GM12878 (cell line): ENCODE data around the gene LRRC74B. TPM values are rescaled to one million over a fixed set of nuclear protein-coding genes. Genes with fewer than 3 reads are reported as not detected.

Experiments used
- ATAC-seq: fragments of 200-7000 bp; cut with Tn5 transposase; 3 replicates; pipeline ENCODE4 v1.9.1; 2020; ENCODE audit warnings: mild to moderate bottlenecking, moderate library complexity
- BruUV-seq: library from RNA; stranded (reverse); fragments of 400-500 nt; replicated peaks from 2 replicates; lab custom pipeline; 2021; lab: Mats Ljungman, UMichigan
- CTCF ChIA-PET: fragments of 300-600 bp; sonication (Branson Sonifier 250); formaldehyde crosslinking; extraction: SDS; loops from one replicate; lab custom pipeline; 2021; ENCODE audit warnings: inconsistent platforms; lab: Yijun Ruan, JAX
- POLR2A ChIA-PET: fragments of 350-600 bp; formaldehyde crosslinking; extraction: SDS; loops from one replicate; lab custom pipeline; 2021; ENCODE audit warnings: inconsistent platforms; lab: Charles Lee
- RAD21 ChIA-PET: fragments of 300-600 bp; sonication (Branson Sonifier 250); formaldehyde crosslinking; loops from one replicate; lab custom pipeline; 2023; ENCODE audit warnings: antibody characterized with exemption; ENCODE audit not compliant: unreplicated experiment; lab: Charles Lee
- SMC1A ChIA-PET: fragments of 300-600 bp; sonication (Branson Sonifier 250); formaldehyde crosslinking; loops from one replicate; lab custom pipeline; 2023; ENCODE audit not compliant: unreplicated experiment, uncharacterized antibody; lab: Charles Lee
- DNase-seq: peaks from one replicate; pipeline ENCODE4 v3.0.0-alpha.2; 2011; ENCODE audit warnings: low read depth, low spot score
- FAIRE-seq: peaks from 3 replicates; lab custom pipeline; 2011; peaks lifted over from hg19 to GRCh38; lab: Jason Lieb, UNC
- H2AFZ ChIP-seq: 2 replicates; pipeline ENCODE4 v1.6.0; 2011; ENCODE audit warnings: low read depth, low read length, control low read depth; ENCODE audit not compliant: control insufficient read depth
- H3K27ac ChIP-seq: 2 replicates; pipeline ENCODE4 v1.5.1; 2011; ENCODE audit warnings: control low read depth; ENCODE audit not compliant: control insufficient read depth, insufficient read depth
- H3K27me3 ChIP-seq, 2 experiments: replicated peaks in 1 of 2; 2 replicates each; pipeline versions ENCODE4 v1.6.0 to v1.6.1; 2011; ENCODE audit warnings: low read length in 1 of 2; ENCODE audit not compliant: control insufficient read depth in 2 of 2, insufficient read depth in 2 of 2
- H3K36me3 ChIP-seq, 2 experiments: 2 replicates each; pipeline ENCODE4 v1.5.1; 2011; ENCODE audit warnings: low read length in 1 of 2; ENCODE audit not compliant: control insufficient read depth in 2 of 2, insufficient read depth in 2 of 2
- H3K4me1 ChIP-seq: 2 replicates; pipeline ENCODE4 v1.6.1; 2011; ENCODE audit warnings: mild to moderate bottlenecking, low read length, moderate library complexity, mixed read lengths; ENCODE audit not compliant: control insufficient read depth, insufficient read depth
- H3K4me2 ChIP-seq: 2 replicates; pipeline ENCODE4 v1.6.0; 2011; ENCODE audit warnings: control low read depth; ENCODE audit not compliant: control insufficient read depth, insufficient read depth
- H3K4me3 ChIP-seq: fragments of 200-600 bp; sonication (generic); 2 replicates; pipeline ENCODE4 v1.5.1; 2016
- H3K79me2 ChIP-seq: 2 replicates; pipeline ENCODE4 v1.6.0; 2011; ENCODE audit warnings: low read length; ENCODE audit not compliant: control insufficient read depth, insufficient read depth
- H3K9ac ChIP-seq: 2 replicates; pipeline ENCODE4 v1.8.0; 2011; ENCODE audit warnings: low read length, control low read depth, mixed read lengths; ENCODE audit not compliant: control insufficient read depth, insufficient read depth
- H3K9me3 ChIP-seq: replicated peaks from 3 replicates; pipeline ENCODE4 v1.5.1; 2011; ENCODE audit warnings: mild to moderate bottlenecking, low read length; ENCODE audit not compliant: control insufficient read depth, insufficient read depth
- H4K20me1 ChIP-seq: 2 replicates; pipeline ENCODE4 v1.6.0; 2011; ENCODE audit not compliant: control insufficient read depth, insufficient read depth
- BHLHE40 ChIP-seq, 2 experiments: fragments of 450-650 bp in 1 of 2; IDR thresholded peaks; 2 replicates each; pipeline ENCODE4 v1.6.1; 2011 to 2017; ENCODE audit warnings: low read depth in 2 of 2, borderline replicate concordance in 1 of 2, improper control_type of control experiment in 1 of 2, low read length in 1 of 2, mild to moderate bottlenecking in 1 of 2
- CHD4 ChIP-seq: fragments of 200-600 bp; sonication (generic); IDR thresholded peaks from 2 replicates; pipeline ENCODE4 v1.6.1; 2016; ENCODE audit warnings: mild to moderate bottlenecking
- FOS ChIP-seq: IDR thresholded peaks from 3 replicates; pipeline ENCODE4 v1.6.1; 2011; ENCODE audit warnings: borderline replicate concordance; ENCODE audit not compliant: insufficient read length; ENCODE audit errors: extremely low read depth
- GABPA ChIP-seq: IDR thresholded peaks from 2 replicates; pipeline ENCODE4 v1.6.1; 2014; ENCODE audit warnings: antibody characterized with exemption, low read depth, mild to moderate bottlenecking, inconsistent platforms
- KLF5 ChIP-seq: fragments of 450-650 bp; IDR thresholded peaks from 2 replicates; pipeline ENCODE4 v1.6.1; 2014; ENCODE audit warnings: mild to moderate bottlenecking; ENCODE audit not compliant: partially characterized antibody
- MXI1 ChIP-seq: fragments of 150-350 bp; IDR thresholded peaks from 2 replicates; pipeline ENCODE4 v1.6.1; 2011; ENCODE audit warnings: low read depth, mild to moderate bottlenecking, inconsistent platforms, low read length, improper control_type of control experiment
- MYC ChIP-seq: IDR thresholded peaks from 2 replicates; pipeline ENCODE4 v1.6.1; 2011; ENCODE audit warnings: mild to moderate bottlenecking, low read length, moderate library complexity, inconsistent platforms; ENCODE audit not compliant: insufficient read depth, insufficient replicate concordance, insufficient read length, severe bottlenecking
- NBN ChIP-seq: fragments of 450-650 bp; IDR thresholded peaks from 2 replicates; pipeline ENCODE4 v1.6.1; 2016
- POLR2AphosphoS5 ChIP-seq: IDR thresholded peaks from 2 replicates; pipeline ENCODE4 v1.6.1; 2011; ENCODE audit warnings: mild to moderate bottlenecking, low read length, inconsistent platforms
- SUPT20H ChIP-seq: IDR thresholded peaks from 2 replicates; pipeline ENCODE4 v1.6.1; 2011; ENCODE audit warnings: low read depth, mild to moderate bottlenecking, low read length, moderate library complexity, borderline replicate concordance; ENCODE audit not compliant: control insufficient read depth
- USF2 ChIP-seq: IDR thresholded peaks from 2 replicates; pipeline ENCODE4 v1.6.1; 2011; ENCODE audit warnings: low read depth, low read length, improper control_type of control experiment, borderline replicate concordance
- WGBS: methylation state at CpG from one replicate; pipeline ENCODE4 v1.1.6; 2016; ENCODE audit warnings: low lambda C conversion rate; ENCODE audit not compliant: insufficient replicate concordance, insufficient coverage; ENCODE audit errors: missing lambda C conversion rate; 5-methylcytosine and 5-hydroxymethylcytosine counted together
- in situ Hi-C: fragments of 300-500 bp; cut with MboI; formaldehyde crosslinking; loops from 9 replicates; pipeline ENCODE4 v1.14.3; 2018; ENCODE audit warnings: mixed read lengths
- intact Hi-C: fragments of 100-400 bp; cut with micrococcal nuclease; formaldehyde crosslinking; loops from one replicate; pipeline ENCODE4 v1.14.2; 2022; ENCODE audit not compliant: unreplicated experiment
- polyA plus RNA-seq, 11 experiments: library from polyadenylated mRNA; depleted of rRNA in 4 of 11; unstranded in 6 of 11; stranded (reverse) in 5 of 11; fragments of >200 nt; fragmentation: Nextera tagmentation in 4 of 11; fragmentation: Illumina TruSeq in 1 of 11; extraction: Ambion mirVana in 4 of 11; extraction: Trizol in 1 of 11; gene quantifications; 1 replicate in 1 of 11; 2 replicates in 10 of 11; pipeline versions ENCODE4 v1.2.1 to v1.2.3, GENCODE V29; 2011 to 2016; ENCODE audit warnings: inconsistent platforms in 2 of 11, missing spikeins in 2 of 11, low read depth in 1 of 11
- total RNA-seq, 4 experiments: library from RNA; depleted of rRNA in 3 of 4; stranded (reverse); fragments of >200 nt in 3 of 4; fragmentation: Illumina TruSeq in 1 of 4; extraction: Trizol in 1 of 4; gene quantifications; 2 replicates each; pipeline versions ENCODE4 v1.2.1 to v1.2.3, GENCODE V29; 2013 to 2021

The LRRC74B gene
- total and polyA plus RNA-seq, 10 of the 15 experiments (the other 5 are each of a cell fraction or from before 2014, with no cell fraction given), result not detected

GRCh38 chr22:21075516-21076138, 29.9 kb downstream of the LRRC74B start:
- SMC1A ChIA-PET, result no interaction called here

More at GRCh38 chr22:21075516-21076138, 29.9 kb downstream of the LRRC74B start:
- intact Hi-C loops, result no loop called here
- Histone ChIP-seq H3K4me1 (no peaks in the 10 kb centered on the region), H2AFZ (no peak overlapping the region), H4K20me1 (no peaks in the 10 kb centered on the region), H3K4me2 (no peak overlapping the region), H3K9me3 (no peaks in the 10 kb centered on the region), H3K27ac (no peak overlapping the region), H3K27me3 (no peaks in the 10 kb centered on the region; a peak in 1 of 4 replicates), H3K9ac (no peak overlapping the region), H3K79me2 (no peaks in the 10 kb centered on the region), H3K36me3 (no peaks in the 10 kb centered on the region), H3K4me3 (no peak overlapping the region)
- in situ Hi-C loops, result no loop called here
- TF ChIP-seq KLF5, result no peak
- no peak for TF ChIP-seq GABPA
- TF ChIP-seq MYC, result no peak
- TF ChIP-seq CHD4, result no peak
- no peak for TF ChIP-seq SUPT20H
- TF ChIP-seq POLR2AphosphoS5, result no peak
- TF ChIP-seq FOS, result no peak
- TF ChIP-seq BHLHE40 (IDR thresholded peaks at IDR 0.05; ENCODE audit: borderline replicate concordance in 1 of 2, low read depth in 2 of 2, low read length in 1 of 2), result no peak
- TF ChIP-seq MXI1, result no peak
- no peak for TF ChIP-seq NBN
- no peak for TF ChIP-seq USF2
- CTCF ChIA-PET, result no interaction called here
- BruUV-seq, result no TSS peak
- ATAC-seq (no peak), DNase-seq (no peak), FAIRE-seq (no peak)
- 58% methylated on average over 14 of the region's 14 CpGs for WGBS
- POLR2A ChIA-PET, result no interaction called here
- RAD21 ChIA-PET, result no interaction called here
